NCI-H1694 (cell line): ENCODE data around the gene OR5D16.
"Not testable (repeated sequence)": the region's sequence is repeated elsewhere in the genome, so short reads cannot be mapped to it uniquely, and the experiment has no call there.

Experiments used
- DNase-seq: peaks from one replicate; lab custom pipeline; 2025; lab: John Stamatoyannopoulos, UW

The OR5D16 gene

GRCh38 chr11:55838452-55838851, at the start of gene OR5D16:
OR5D16 (plus strand) TSS chr11:55838752; CDS start chr11:55838752, 0 bp downstream.
- no peak for DNase-seq

GRCh38 chr11:55791606-55792005, 46.9 kb upstream of the OR5D16 start:
- no peak for DNase-seq

- no peak for DNase-seq
These were observed 45.2 kb upstream of the OR5D16 start for GRCh38 chr11:55793321-55793720.

- no peak for DNase-seq
These were observed 43.3 kb upstream of the OR5D16 start, which contains the start of gene OR5D14 for GRCh38 chr11:55795256-55795655. OR5D14 (plus strand) TSS chr11:55795556; CDS start chr11:55795556, 0 bp downstream.

GRCh38 chr11:55806248-55806647, 32.3 kb upstream of the OR5D16 start:
- DNase-seq, result no peak

GRCh38 chr11:55811067-55811466, 27.5 kb upstream of the OR5D16 start, which contains the start of gene OR5L1:
OR5L1 (plus strand) TSS chr11:55811367; CDS start chr11:55811467, 100 bp downstream.
- no peak for DNase-seq

- no peak for DNase-seq
These were observed 19.2 kb upstream of the OR5D16 start, which contains the start of gene OR5D18 for GRCh38 chr11:55819330-55819729. OR5D18 (plus strand) TSS chr11:55819630; CDS start chr11:55819630, 0 bp downstream.

GRCh38 chr11:55826919-55827318, 11.6 kb upstream of the OR5D16 start, which contains the start of gene OR5L2:
OR5L2 (plus strand) TSS chr11:55827219; CDS start chr11:55827219, 0 bp downstream.
- no peak for DNase-seq

GRCh38 chr11:55847453-55847852, 8.9 kb downstream of the OR5D16 start:
- no peak for DNase-seq

- DNase-seq, result no peak
These were observed 10.5 kb downstream of the OR5D16 start for GRCh38 chr11:55849037-55849436.

GRCh38 chr11:55852141-55852540, 13.6 kb downstream of the OR5D16 start:
- no peak for DNase-seq

GRCh38 chr11:55854704-55855103, 16.2 kb downstream of the OR5D16 start:
- DNase-seq, result no peak

GRCh38 chr11:55867354-55867753, 28.8 kb downstream of the OR5D16 start:
- DNase-seq, result not testable (repeated sequence)

- not testable (repeated sequence) for DNase-seq
These were observed 34.2 kb downstream of the OR5D16 start for GRCh38 chr11:55872731-55873130.

- DNase-seq, result not testable (repeated sequence)
These were observed 34.6 kb downstream of the OR5D16 start for GRCh38 chr11:55873146-55873545.

GRCh38 chr11:55882997-55883396, 44.4 kb downstream of the OR5D16 start, which contains the start of gene TRIM51:
TRIM51 (plus strand) TSS chr11:55883297; CDS start chr11:55885429, 2,132 bp downstream.
- not testable (repeated sequence) for DNase-seq

- DNase-seq, result not testable (repeated sequence)
These were observed 46.4 kb downstream of the OR5D16 start for GRCh38 chr11:55884995-55885394.

- not testable (repeated sequence) for DNase-seq
These were observed 46.9 kb downstream of the OR5D16 start for GRCh38 chr11:55885481-55885880.
